Adipose tissue (tissue), 3 donors: ENCODE results near the gene PNKD. TPM values are rescaled to one million over a fixed set of nuclear protein-coding genes. Genes with fewer than 3 reads are reported as not detected.

Source experiments
- H3K27ac ChIP-seq: one replicate; pipeline ENCODE4 v1.5.1; 2013; ENCODE audit warnings: low read depth, low read length
- WGBS, 3 donors: extraction: QIAGEN DNeasy Blood & Tissue Kit; methylation state at CpG; one replicate each; pipeline ENCODE4 v1.1.7; 2013; 5-methylcytosine and 5-hydroxymethylcytosine counted together
- polyA plus RNA-seq, 3 donors: library from polyadenylated mRNA; stranded (reverse); fragments of 200-250 nt; gene quantifications; one replicate each; pipeline ENCODE4 v1.2.3, GENCODE V29; 2013
- donor health status: healthy with polysubstance abuse.
- donor health status: Bipolar disorder and iron deficiency.
- donor health status: healthy.

The PNKD gene
- polyA plus RNA-seq, 3 donors: 45.0 to 113 (median 80.3) TPM

- 87 to 93% (median 88%) methylated on average over 14 of the region's 14 CpGs for WGBS, 3 donors
Observed at GRCh38 chr2:218354045-218354444, 83.7 kb downstream of the PNKD start.

DNA sequence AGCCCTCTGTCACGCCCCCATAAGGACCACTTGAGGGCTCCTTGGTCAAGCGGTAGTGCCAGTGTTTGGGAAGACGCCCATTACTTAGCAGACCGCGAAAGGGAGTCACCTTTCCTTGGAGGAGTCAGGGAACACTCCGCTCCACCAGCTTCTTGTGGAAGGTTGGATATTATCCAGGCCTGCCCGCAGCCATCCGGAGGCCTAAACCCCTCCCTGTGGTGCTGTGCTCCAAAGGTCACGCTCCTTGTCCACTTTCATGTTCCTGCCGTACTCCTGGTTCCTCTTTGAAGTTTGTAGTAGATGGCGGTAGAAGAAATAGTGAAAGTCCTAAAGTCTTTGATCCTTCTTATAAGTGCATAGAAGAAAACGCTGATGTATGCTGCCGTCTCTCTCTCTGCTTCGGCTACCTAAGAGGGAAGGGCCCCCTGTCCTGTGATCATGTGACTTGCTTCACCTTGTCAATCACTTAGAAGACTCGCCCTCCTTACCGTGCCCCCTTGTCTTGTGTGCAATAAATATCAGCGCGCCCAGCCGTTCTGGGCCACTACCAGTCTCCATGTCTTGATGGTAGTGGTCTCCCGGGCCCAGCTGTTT is 84.6 kb downstream of the PNKD start:
- WGBS, 3 donors: 76 to 82% (median 77%) methylated on average over 20 of the region's 20 CpGs
- no peak overlapping the region for H3K27ac ChIP-seq

More at GRCh38 chr2:218354045-218354444, 83.7 kb downstream of the PNKD start:
- no peak overlapping the region for H3K27ac ChIP-seq

GRCh38 chr2:218357236-218358177 is 87.2 kb downstream of the PNKD start:
- no peak overlapping the region for H3K27ac ChIP-seq
- WGBS, 3 donors: 63 to 73% (median 63%) methylated on average over 17 of the region's 17 CpGs

DNA sequence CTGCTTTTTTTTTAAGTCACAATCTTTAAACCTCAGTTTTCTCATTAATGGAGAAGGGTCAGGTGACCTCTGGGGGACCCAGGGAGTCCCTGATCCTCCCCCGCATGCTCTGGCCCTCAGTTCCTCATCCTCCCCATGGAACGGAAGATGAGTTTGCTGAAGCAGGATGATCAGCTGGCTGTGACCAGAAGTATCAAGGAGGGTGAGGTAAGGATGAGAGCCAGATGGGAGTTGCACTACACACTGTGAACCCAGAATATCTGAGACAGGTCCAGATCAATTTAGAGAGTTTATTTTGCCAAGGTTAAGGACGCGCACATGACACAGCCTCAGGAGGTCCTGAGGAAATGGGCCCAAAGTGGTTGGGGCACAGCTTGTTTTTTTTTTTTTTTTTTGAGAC is 90.1 kb downstream of the PNKD start:
- 62 to 91% (median 77%) methylated on average over 4 of the region's 4 CpGs for WGBS, 3 donors
- no peak overlapping the region for H3K27ac ChIP-seq

GRCh38 chr2:218362606-218363005 is 92.3 kb downstream of the PNKD start:
- H3K27ac ChIP-seq: no peak overlapping the region
- 88 to 90% (median 90%) methylated on average over 8 of the region's 8 CpGs for WGBS, 3 donors

- H3K27ac ChIP-seq: no peak overlapping the region
- WGBS, 3 donors: 63 to 83% (median 74%) methylated on average over 3 of the region's 3 CpGs
Observed at GRCh38 chr2:218363736-218364135, 93.4 kb downstream of the PNKD start.

GRCh38 chr2:218364196-218364595 is 93.9 kb downstream of the PNKD start:
- WGBS, 3 donors: 75 to 95% (median 77%) methylated on average over 6 of the region's 6 CpGs
- no peak overlapping the region for H3K27ac ChIP-seq

DNA sequence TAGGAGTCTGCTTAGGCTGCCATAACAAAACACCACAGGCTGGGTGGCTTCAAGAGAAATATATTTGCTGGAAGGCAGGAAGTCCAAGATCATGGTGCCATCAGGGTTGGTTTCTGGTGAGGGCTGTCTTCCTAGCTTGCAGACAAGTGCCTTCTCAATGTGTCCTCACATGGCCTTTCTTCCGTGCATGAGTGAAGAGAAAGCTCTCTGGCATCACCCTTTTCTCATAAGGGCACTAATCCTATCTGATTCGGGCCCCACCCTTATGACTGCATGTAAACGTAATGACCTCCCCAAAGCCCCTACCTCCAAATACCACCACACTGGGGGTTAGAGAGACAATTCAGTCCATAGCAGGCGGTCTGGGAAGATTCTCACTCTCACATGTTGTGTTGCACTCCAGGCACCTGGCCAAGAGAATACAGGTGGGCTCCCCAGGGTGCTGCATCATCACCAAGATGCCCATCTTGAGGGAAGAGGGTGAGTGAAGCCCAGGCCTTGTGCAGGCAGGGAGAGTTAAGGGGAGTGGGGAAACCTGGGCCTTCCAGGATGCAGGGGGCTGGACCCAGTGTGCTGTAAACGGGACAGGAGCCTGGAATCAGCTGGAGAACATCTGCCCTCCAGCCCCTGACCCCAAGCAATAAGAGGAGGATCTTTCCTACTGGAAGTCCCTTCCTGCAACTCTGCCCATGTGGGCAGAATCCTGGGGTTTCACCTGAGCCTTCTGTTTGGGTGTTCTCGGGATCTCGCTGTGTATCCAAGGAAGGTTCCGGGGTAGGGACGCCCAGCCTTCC is 96.5 kb downstream of the PNKD start:
- peak overlapping the region; percentile 38 for H3K27ac ChIP-seq
- WGBS, 3 donors: 84 to 85% (median 84%) methylated on average over 9 of the region's 9 CpGs

DNA sequence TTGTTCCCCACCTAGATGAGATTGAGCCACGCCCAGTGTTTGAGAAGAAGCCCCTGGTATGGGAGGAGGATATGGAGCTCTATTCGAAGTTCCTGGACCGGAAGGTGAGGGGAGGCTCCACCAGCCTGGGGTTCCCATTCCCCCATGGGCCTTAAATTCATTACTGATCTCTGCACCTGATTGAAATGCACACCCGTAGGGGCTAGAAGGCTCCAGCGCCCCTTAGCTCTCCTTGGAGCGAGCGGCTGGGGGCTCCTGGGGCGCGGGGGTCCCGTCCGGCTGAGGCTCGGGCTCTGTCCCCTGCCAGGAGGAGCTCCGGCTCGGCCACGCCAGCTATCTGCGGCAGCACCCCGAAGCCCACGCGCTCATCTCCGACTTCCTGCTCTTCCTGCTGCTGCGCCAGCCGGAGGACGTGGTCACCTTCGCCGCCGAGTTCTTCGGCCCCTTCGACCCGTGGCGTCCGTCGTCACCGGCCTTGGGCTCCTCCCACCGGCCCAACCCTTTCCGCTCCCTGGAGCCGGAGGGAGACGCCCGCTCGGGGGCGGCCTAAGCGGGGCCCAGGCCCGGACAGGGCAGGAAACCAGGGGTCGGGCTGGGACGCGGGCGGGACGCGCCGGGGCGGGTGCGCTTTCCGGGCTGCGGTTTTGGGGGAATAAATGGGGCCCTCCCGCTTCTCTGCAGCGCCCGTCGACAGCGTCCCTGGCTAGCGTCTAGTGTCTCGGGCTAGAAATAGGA is 97.3 kb downstream of the PNKD start:
- H3K27ac ChIP-seq: peak overlapping the region; percentile 38
- 3 to 6% (median 5%) methylated on average over 49 to 60 of the region's 60 CpGs for WGBS, 3 donors

DNA sequence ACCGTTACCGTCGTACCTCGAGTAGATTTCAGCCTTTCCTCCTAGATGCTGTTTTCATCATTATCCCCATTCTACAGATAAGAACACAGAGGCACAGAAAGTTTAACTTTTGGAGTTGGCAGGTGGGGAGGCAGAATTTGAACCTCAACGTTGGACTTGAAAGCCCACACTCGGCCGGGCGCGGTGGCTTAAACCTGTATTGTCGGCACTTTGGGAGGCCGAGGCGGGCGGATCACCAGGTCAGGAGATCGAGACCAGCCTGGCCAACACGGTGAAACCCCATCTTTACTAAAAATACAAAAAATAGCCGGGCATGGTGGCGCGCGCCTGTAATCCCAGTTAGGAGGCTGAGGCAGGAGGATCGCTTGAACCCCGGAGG is 97.8 kb downstream of the PNKD start:
- 47 to 55% (median 53%) methylated on average over 21 of the region's 21 CpGs for WGBS, 3 donors
- H3K27ac ChIP-seq: peak overlapping the region; percentile 38

DNA sequence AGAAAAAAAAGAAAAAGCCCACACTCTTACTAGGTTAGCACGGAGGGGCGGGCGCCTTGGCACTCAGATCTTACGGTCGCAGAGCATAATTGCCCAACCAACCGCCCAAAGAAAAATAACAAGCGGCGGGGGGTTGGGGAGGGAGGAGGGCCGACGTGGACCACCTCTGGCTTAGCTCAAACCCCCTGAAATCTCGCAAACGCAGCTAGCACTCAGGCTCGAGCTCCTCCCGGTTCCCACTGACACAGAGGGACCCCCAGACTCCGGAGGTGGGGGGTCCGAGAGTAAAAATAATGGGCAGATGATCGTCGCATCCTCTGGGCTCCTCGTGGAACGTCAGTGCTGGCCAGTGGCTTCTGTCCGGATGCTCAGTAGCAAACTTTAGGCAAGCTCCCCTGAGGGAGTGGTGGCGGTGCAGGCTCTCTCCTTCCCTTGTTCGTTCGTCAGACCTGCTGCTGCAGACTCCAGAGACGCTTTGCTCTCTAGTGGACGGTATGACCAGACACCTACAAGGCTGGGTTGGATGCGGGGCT is 98.4 kb downstream of the PNKD start:
- peak overlapping the region; percentile 28 for H3K27ac ChIP-seq
- WGBS, 3 donors: 17 to 48% (median 24%) methylated on average over 27 of the region's 27 CpGs

GRCh38 chr2:218369330-218369729 is 99.0 kb downstream of the PNKD start:
- 32 to 46% (median 37%) methylated on average over 2 of the region's 2 CpGs for WGBS, 3 donors
- no peak overlapping the region for H3K27ac ChIP-seq

DNA sequence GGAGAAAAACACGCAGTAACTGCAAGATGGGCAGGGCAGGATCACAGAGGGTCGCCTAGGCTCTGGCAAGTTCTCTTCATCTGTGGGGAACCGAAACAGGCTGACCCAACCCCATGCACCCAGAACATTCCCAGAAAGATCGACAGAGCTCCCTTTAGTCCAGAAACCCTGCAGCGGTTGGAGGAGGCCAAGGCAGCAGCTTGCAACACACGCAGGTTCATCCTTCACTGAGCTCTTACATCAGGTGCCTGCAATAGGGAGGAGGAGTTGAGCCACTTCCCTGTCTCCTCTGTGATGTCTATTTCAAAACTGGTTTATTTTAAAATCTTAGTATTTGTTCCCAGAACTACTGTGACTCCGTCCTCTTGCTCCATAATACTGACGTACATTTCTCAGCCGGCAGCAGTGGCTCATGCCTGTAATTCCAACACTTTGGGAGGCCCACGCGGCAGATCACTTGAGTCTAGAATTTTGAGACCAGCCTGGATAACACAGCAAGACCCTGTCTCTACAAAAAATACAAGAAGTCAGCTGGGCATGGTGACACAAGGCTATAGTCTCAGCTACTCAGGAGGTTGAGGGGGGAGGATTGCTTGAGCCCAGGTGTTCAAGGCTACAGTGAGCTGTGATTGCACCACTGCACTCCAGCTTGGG is 100.2 kb downstream of the PNKD start:
- WGBS, 3 donors: 43 to 80% (median 48%) methylated on average over 11 of the region's 11 CpGs

GRCh38 chr2:218371983-218372350 is 101.6 kb downstream of the PNKD start:
- H3K27ac ChIP-seq: no peak overlapping the region

More for the DNA sequence above, 100.2 kb downstream of the PNKD start:
- H3K27ac ChIP-seq: peak overlapping the region; percentile 97

GRCh38 chr2:218374795-218375194 is 104.5 kb downstream of the PNKD start:
- WGBS, 3 donors: 66 to 81% (median 76%) methylated on average over 4 of the region's 4 CpGs
- H3K27ac ChIP-seq: no peak overlapping the region

GRCh38 chr2:218375212-218375611 is 104.9 kb downstream of the PNKD start:
- 28 to 38% (median 28%) methylated on average over 2 of the region's 2 CpGs for WGBS, 3 donors
- no peak overlapping the region for H3K27ac ChIP-seq

GRCh38 chr2:218378053-218378452 is 107.7 kb downstream of the PNKD start:
- 68 to 87% (median 70%) methylated on average over 5 of the region's 5 CpGs for WGBS, 3 donors
- no peak overlapping the region for H3K27ac ChIP-seq

- 44 to 84% (median 63%) methylated on average over 13 of the region's 13 CpGs for WGBS, 3 donors
- H3K27ac ChIP-seq: no peak within 1 kb of the TSS
Observed at GRCh38 chr2:218381916-218382366, 111.6 kb downstream of the PNKD start, which contains the start of gene SLC11A1. Gene SLC11A1, plus strand, starts transcription at chr2:218382273. Its CDS starts 96 bp downstream, at chr2:218382369.
